Myocyte (in vitro differentiated cells): ENCODE data around the gene BBIP1. TPM values are rescaled to one million over a fixed set of nuclear protein-coding genes. Genes with fewer than 3 reads are reported as not detected.

Source experiments
- DNase-seq: peaks from one replicate; pipeline ENCODE4 v3.0.0-alpha.2; 2012; ENCODE audit warnings: low read depth
- total RNA-seq: library from RNA; depleted of rRNA; stranded (reverse); fragments of >200 nt; gene quantifications from 2 replicates; pipeline ENCODE4 v1.2.3, GENCODE V29; 2014

BBIP1 gene
- total RNA-seq, 1 donor from 2014 or later: 18.4 TPM

DNA sequence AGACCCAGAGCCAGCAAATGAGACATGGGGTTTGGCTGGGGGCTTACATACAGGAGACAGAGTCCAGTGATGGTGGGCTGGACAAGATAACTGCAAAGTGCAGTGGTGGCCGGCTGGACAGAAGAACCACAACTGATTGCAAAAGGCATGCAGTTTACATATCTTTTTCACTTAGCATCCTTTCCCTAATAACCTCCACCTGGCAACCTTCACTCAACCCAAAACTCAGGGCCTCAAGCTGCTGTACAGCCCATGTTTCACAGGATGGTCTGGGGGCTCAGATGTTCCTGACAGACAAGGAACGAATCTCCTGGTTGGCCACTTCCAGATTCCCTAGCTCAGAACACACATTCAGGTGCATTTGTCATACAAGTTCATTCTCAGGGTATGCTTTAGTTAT, 55.0 kb downstream of the BBIP1 start:
- DNase-seq: no peak

DNA sequence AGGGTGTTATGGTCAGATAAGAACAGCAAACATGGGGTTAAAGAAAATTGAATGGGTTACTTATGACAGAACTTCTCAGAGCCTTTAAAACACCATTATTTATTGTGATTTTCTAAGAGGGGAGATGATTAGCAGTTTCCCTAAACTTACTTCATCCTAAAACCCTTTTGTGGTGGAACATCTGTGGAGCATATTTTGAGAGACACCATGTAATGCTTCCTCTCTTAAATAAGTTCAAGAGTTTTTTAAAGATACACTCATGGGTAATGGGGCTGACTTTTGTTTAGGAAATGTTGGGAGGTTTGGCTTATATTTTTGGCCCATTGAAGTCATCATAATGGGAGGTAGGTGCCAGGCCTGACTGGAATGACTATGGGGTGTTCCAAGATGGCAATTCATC, 55.6 kb downstream of the BBIP1 start:
- peak; percentile 66 for DNase-seq

GRCh38 chr10:110862961-110863360, 56.0 kb downstream of the BBIP1 start:
- DNase-seq: no peak

DNA sequence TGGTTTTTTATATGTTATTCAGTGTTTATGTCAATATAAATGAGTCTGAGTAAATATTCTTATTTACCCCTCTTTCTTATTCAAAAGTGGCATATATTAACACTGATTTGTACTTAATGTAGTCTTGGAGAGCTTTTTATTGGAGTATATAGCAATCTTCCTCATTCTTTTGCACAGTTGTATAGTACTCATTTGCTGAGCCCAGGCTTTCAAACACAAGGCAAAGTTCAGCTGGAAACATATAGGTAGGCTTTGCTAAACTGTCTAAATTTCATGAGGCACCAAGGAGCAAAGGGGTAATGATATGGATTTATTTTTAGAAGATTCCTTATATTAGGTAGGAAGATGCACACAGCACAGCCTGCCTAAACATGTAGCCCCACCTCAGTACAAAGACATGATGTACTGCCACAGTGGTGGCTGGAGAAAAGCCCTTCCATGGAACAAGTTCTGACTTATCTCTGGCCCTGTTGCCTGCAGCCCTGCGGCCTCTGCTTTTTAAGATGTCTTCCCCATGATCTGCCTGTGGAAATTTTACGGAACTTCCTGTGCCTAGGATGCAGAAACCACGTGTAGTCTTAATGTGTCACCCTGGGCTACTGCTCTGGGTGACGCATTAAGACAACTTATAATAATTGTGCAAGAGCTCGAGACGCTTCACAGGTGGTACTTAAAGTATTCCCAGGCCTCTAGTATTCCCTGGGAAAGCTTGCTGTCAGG, 56.9 kb downstream of the BBIP1 start:
- no peak for DNase-seq

GRCh38 chr10:110861476-110861875, 57.5 kb downstream of the BBIP1 start:
- no peak for DNase-seq

- no peak for DNase-seq
Measured at GRCh38 chr10:110860576-110861241, 58.3 kb downstream of the BBIP1 start.

DNA sequence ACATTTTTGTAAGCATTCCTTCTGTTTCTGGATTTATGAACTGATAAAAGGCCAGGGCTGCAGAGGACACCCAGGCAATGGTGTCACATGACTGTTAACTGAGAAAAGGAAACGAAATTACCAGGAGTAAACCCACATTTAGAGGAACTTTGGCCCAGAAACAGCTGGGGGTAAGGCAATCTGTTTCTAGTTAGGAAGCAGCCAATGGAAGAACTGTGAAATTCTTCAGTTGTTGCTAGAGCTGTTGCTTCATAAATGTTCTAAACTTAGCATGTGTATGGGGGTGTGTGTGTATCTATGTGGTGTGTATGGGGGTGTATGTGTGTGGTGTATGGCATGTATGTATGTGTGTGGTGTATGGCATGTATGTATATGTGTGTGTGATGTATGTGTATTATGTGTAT, 59.0 kb downstream of the BBIP1 start:
- DNase-seq: peak; percentile 61

DNA sequence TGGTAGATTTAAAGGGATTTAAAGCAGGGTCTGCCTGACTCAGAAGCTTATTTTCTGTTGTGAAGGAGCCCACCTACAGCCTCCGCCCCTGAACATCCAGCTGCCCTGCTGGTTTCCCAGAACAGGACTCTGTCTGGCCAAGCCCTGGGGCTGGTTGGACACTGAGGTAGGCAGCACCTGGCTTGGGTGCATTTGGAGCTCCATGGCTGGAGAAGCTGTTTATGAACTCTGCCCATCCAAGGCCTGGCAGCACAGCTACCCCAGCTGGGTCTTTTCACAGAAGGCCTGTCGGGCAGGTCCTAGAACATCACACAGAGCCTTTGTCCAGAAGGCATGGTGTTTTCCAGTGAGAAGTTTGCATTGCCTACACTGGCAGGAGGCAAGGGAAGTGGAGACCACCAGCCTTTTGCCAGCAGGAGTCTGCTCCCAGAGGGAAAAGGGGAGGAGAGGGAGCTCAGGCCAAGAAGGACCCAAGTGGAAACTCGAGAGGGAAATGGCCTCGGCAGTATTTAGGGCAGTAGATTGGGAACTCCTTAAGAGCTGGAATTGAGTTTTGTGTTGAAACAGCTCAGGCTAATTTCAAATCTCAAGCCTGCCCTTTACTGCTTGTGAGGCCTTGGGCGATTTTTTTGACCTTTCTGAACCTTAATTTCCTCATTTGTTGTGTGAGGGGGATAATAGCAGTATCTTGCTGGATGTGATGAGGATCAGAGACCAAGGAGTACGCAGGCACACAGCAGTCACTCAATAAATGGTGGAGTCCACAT, 59.6 kb downstream of the BBIP1 start:
- no peak for DNase-seq

DNA sequence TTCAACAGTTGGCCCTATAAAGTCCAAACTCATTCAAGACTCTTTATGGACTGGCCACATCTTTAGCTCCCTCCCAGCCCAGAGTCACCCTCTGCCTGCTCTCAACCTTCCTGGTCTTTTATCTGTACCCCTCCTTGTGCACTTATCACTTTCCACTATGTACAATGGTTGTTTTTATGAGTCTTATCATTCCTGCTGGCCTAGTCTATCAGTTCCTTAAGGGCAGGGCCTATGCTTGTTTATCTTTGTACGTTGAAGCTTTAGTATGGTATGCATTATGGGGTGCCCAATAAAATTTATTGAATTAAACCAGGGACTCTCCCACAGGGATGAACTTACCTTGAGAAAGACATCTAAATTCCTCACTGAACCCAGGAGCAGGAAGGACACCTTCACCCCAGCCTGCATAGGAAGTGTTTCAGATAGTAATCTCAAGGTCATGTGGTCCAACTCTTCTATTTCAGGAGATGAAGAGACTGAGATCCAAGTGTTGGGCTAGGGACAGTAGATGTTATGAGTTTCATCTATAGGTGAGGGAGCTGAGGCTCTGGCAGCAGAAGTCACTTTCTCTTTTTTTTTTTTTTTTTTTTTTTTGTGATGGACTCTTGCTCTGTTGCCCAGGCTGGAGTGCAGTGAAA, 60.6 kb downstream of the BBIP1 start:
- no peak for DNase-seq

DNA sequence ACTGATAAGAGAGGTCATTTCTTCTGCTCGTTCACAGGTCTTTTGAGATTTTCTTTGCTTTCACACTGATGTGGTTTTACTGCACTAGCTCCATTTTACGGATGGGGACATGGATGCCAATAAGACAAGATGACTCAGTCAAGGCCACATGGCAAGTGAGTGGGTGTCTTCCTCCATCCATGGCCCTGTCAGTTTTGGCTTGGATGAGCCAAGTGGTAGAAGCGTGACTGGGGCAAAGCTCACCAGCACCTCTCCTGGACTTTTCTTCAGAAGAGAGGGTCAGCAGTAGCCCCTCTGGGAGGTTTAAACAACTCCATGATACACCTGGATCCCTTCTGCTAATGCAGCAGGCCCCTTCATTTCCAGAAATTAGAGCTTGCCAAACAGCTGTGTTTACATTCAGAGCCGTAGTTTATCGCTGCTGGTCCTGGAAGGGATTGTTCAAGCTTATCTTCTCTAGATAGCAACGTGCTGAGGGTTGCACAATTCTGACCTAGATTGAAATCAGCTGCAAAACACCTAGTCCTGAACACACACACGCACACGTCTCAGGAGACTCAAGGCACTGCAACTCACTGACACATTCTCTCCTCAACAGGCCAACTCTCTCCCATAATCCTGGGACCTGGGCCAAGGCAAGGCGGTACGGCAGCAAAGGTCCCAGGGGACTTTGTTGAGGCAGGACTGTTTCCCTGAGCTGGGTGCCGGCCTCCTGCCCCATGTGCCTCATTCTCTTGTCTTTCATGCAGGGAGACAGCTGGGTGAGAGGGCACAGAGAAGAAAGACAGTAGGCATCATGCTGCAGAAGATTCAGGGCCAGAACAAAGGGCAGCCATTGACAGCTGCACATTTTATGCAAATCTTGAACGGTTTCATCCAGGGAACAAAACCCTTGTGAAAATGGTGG, 61.5 kb downstream of the BBIP1 start:
- DNase-seq: no peak

GRCh38 chr10:110853921-110854605, 64.9 kb downstream of the BBIP1 start:
- DNase-seq: no peak

DNA sequence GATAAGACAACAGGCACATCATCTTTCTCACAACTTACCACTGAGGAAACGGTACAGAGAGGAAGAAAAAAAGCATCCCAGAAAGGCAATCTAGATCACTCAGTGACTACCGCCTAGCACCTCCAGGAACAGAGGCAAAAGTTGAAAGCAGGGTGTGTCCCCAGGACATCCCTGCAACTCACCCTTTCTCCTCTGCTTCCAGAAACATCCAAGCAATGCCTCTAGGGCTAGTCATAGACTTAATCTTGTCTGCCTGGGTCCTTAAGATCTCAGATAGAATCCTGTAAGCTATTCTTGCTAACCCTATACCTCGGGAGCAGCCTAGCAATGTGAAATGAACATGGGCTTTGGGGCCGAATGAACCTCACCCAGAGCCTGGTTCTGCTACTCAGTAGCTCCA, 66.0 kb downstream of the BBIP1 start:
- no peak for DNase-seq

- DNase-seq: no peak
Measured at GRCh38 chr10:110852255-110852896, 66.6 kb downstream of the BBIP1 start.

DNA sequence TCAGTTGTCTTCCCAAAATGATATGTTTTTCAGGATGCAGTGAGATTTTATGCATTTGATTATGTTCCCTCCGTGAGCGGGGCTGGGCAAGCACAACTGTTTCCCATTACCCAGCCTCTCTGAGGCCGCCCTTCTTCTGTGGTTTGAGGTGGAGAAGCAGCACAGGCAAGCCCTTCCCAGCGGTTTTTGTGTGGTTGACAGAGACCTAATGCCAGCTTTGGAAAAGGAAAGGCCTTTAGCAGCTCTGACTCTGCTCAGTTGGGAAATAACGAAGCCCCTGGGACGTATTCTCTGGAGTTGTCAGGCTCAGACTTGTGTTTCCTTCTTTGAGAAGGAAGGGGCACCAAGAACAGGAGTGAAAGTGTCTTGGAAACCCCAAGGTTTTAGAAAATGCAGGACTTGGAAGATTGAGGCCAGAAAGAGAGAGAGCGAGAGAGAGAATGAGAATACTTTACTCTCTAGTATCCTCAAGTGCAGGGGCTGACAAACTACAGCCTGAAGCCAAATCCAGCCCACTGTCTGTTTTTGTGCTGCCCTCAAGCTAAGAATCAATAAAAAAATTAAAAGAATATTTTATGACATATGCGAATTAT, 67.9 kb downstream of the BBIP1 start:
- DNase-seq: peak; percentile 89

DNA sequence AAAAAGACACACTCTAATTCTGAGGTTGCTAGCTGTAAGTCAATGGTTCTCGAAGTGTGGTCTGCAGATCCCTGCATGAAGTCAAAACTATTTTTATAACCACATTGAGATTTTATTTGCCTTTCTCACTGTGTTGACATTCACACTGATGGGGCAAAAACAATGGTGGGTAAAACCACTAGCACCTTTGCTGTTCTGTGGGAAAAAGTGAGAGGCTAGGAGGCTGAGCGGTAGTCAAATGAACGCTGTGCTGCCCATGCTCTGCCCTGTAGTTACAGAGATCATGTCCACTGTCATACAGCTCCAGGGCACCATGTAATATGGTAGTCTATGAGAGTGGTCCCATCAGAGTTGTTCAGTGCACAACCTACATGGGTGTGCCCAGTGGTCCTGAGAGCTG, 68.9 kb downstream of the BBIP1 start:
- no peak for DNase-seq
